ENCODE results near the gene GPS1. TPM values are rescaled to one million over a fixed set of nuclear protein-coding genes. Genes with fewer than 3 reads are reported as not detected.

Gene GPS1
- total and polyA plus RNA-seq, 4 donors, result 63.4 to 165 (median 138) TPM

Other genes with a start within 250 kb of the GPS1 start
- gene GCGR, start 247.7 kb upstream of the GPS1 start, total RNA-seq, result under 1 TPM; 0.50 to 0.99 TPM
- gene GCGR, start 247.7 kb upstream of the GPS1 start, polyA plus RNA-seq (ENCODE audit: insufficient read length in 2 of 2), result 1 to 10 TPM in 1 of 2 donors, not detected in 1; 1.3 TPM
- 100 to 1,000 TPM in 1 of 2 donors, 10 to 100 TPM in 1; 51.0 to 146 TPM for gene MCRIP1, start 218.6 kb upstream of the GPS1 start, total RNA-seq
- gene MCRIP1, start 218.6 kb upstream of the GPS1 start, polyA plus RNA-seq (ENCODE audit: insufficient read length in 2 of 2), result 100 to 1,000 TPM; 216 to 234 TPM
- under 1 TPM in 1 of 2 donors, not detected in 1; 0.17 TPM for gene PPP1R27, start 216.8 kb upstream of the GPS1 start, total RNA-seq
- under 1 TPM in 1 of 2 donors, not detected in 1; 0.18 TPM for gene PPP1R27, start 216.8 kb upstream of the GPS1 start, polyA plus RNA-seq (ENCODE audit: insufficient read length in 2 of 2)
- 100 to 1,000 TPM; 143 to 443 TPM for gene P4HB, start 191.4 kb upstream of the GPS1 start, total RNA-seq
- gene P4HB, start 191.4 kb upstream of the GPS1 start, polyA plus RNA-seq (ENCODE audit: insufficient read length in 2 of 2), result 100 to 1,000 TPM; 254 to 311 TPM
- gene ARHGDIA, start 180.6 kb upstream of the GPS1 start, total RNA-seq, result 100 to 1,000 TPM in 1 of 2 donors, 10 to 100 TPM in 1; 46.6 to 158 TPM
- gene ARHGDIA, start 180.6 kb upstream of the GPS1 start, polyA plus RNA-seq (ENCODE audit: insufficient read length in 2 of 2), result 100 to 1,000 TPM; 318 to 319 TPM
- gene ALYREF, start 160.3 kb upstream of the GPS1 start, total RNA-seq, result 10 to 100 TPM; 54.6 to 77.1 TPM
- 10 to 100 TPM; 77.4 to 84.5 TPM for gene ALYREF, start 160.3 kb upstream of the GPS1 start, polyA plus RNA-seq (ENCODE audit: insufficient read length in 2 of 2)
- 100 to 1,000 TPM in 1 of 2 donors, 10 to 100 TPM in 1; 53.8 to 120 TPM for gene ANAPC11, start 160.2 kb upstream of the GPS1 start, total RNA-seq
- gene ANAPC11, start 160.2 kb upstream of the GPS1 start, polyA plus RNA-seq (ENCODE audit: insufficient read length in 2 of 2), result 100 to 1,000 TPM; 142 to 144 TPM
- gene NPB, start 149.7 kb upstream of the GPS1 start, total RNA-seq, result 1 to 10 TPM; 1.1 to 4.4 TPM
- gene NPB, start 149.7 kb upstream of the GPS1 start, polyA plus RNA-seq (ENCODE audit: insufficient read length in 2 of 2), result 1 to 10 TPM; 2.1 to 3.8 TPM
- 10 to 100 TPM; 31.4 to 36.4 TPM for gene PCYT2, start 140.5 kb upstream of the GPS1 start, total RNA-seq
- 10 to 100 TPM; 62.9 to 67.4 TPM for gene PCYT2, start 140.5 kb upstream of the GPS1 start, polyA plus RNA-seq (ENCODE audit: insufficient read length in 2 of 2)
- 10 to 100 TPM in 1 of 2 donors, 1 to 10 TPM in 1; 5.8 to 11.8 TPM for gene SIRT7, start 133.7 kb upstream of the GPS1 start, total RNA-seq
- 10 to 100 TPM; 18.9 to 24.2 TPM for gene SIRT7, start 133.7 kb upstream of the GPS1 start, polyA plus RNA-seq (ENCODE audit: insufficient read length in 2 of 2)
- gene MAFG, start 124.2 kb upstream of the GPS1 start, total RNA-seq, result 10 to 100 TPM; 10.8 to 13.0 TPM
- 10 to 100 TPM; 21.5 to 24.2 TPM for gene MAFG, start 124.2 kb upstream of the GPS1 start, polyA plus RNA-seq (ENCODE audit: insufficient read length in 2 of 2)
- 10 to 100 TPM; 37.0 to 52.0 TPM for gene PYCR1, start 114.6 kb upstream of the GPS1 start, total RNA-seq
- gene PYCR1, start 114.6 kb upstream of the GPS1 start, polyA plus RNA-seq (ENCODE audit: insufficient read length in 2 of 2), result 10 to 100 TPM; 47.2 to 56.8 TPM
- gene MYADML2, start 104.7 kb upstream of the GPS1 start, total RNA-seq, result 1 to 10 TPM in 1 of 2 donors, under 1 TPM in 1; 0.44 to 2.0 TPM
- gene MYADML2, start 104.7 kb upstream of the GPS1 start, polyA plus RNA-seq (ENCODE audit: insufficient read length in 2 of 2), result 1 to 10 TPM; 2.2 to 2.9 TPM
- gene NOTUM, start 90.7 kb upstream of the GPS1 start, total RNA-seq, result 1 to 10 TPM in 1 of 2 donors, under 1 TPM in 1; 0.89 to 3.0 TPM
- gene NOTUM, start 90.7 kb upstream of the GPS1 start, polyA plus RNA-seq (ENCODE audit: insufficient read length in 2 of 2), result 1 to 10 TPM in 1 of 2 donors, under 1 TPM in 1; 0.82 to 1.4 TPM
- 10 to 100 TPM; 22.3 to 42.8 TPM for gene ASPSCR1, start 74.3 kb upstream of the GPS1 start, total RNA-seq
- 10 to 100 TPM; 38.9 to 53.7 TPM for gene ASPSCR1, start 74.3 kb upstream of the GPS1 start, polyA plus RNA-seq (ENCODE audit: insufficient read length in 2 of 2)
- 10 to 100 TPM; 37.0 to 56.3 TPM for gene CENPX, start 29.0 kb upstream of the GPS1 start, total RNA-seq
- gene CENPX, start 29.0 kb upstream of the GPS1 start, polyA plus RNA-seq (ENCODE audit: insufficient read length in 2 of 2), result 10 to 100 TPM; 70.4 to 71.9 TPM
- gene LRRC45, start 28.6 kb upstream of the GPS1 start, total RNA-seq, result 10 to 100 TPM in 1 of 2 donors, 1 to 10 TPM in 1; 8.2 to 16.9 TPM
- 10 to 100 TPM; 22.1 to 26.4 TPM for gene LRRC45, start 28.6 kb upstream of the GPS1 start, polyA plus RNA-seq (ENCODE audit: insufficient read length in 2 of 2)
- 10 to 100 TPM; 51.7 to 58.4 TPM for gene RAC3, start 20.2 kb upstream of the GPS1 start, total RNA-seq
- 100 to 1,000 TPM; 212 to 214 TPM for gene RAC3, start 20.2 kb upstream of the GPS1 start, polyA plus RNA-seq (ENCODE audit: insufficient read length in 2 of 2)
- gene DCXR, start 14.2 kb upstream of the GPS1 start, total RNA-seq, result 10 to 100 TPM; 44.3 to 94.5 TPM
- gene DCXR, start 14.2 kb upstream of the GPS1 start, polyA plus RNA-seq (ENCODE audit: insufficient read length in 2 of 2), result 100 to 1,000 TPM; 144 to 145 TPM
- gene RFNG, start 87 bp upstream of the GPS1 start, total RNA-seq, result 10 to 100 TPM; 19.5 to 36.7 TPM
- gene RFNG, start 87 bp upstream of the GPS1 start, polyA plus RNA-seq (ENCODE audit: insufficient read length in 2 of 2), result 10 to 100 TPM; 61.8 to 75.2 TPM
- 10 to 100 TPM; 18.9 to 48.8 TPM for gene DUS1L, start 13.9 kb downstream of the GPS1 start, total RNA-seq
- gene DUS1L, start 13.9 kb downstream of the GPS1 start, polyA plus RNA-seq (ENCODE audit: insufficient read length in 2 of 2), result 10 to 100 TPM; 66.6 to 85.1 TPM
- gene FASN, start 46.3 kb downstream of the GPS1 start, total RNA-seq, result 10 to 100 TPM; 57.7 to 58.3 TPM
- gene FASN, start 46.3 kb downstream of the GPS1 start, polyA plus RNA-seq (ENCODE audit: insufficient read length in 2 of 2), result 100 to 1,000 TPM; 163 to 184 TPM
- 10 to 100 TPM; 15.3 to 28.5 TPM for gene CCDC57, start 160.9 kb downstream of the GPS1 start, total RNA-seq
- gene CCDC57, start 160.9 kb downstream of the GPS1 start, polyA plus RNA-seq (ENCODE audit: insufficient read length in 2 of 2), result 10 to 100 TPM; 50.8 to 85.3 TPM
- gene SLC16A3, start 177.1 kb downstream of the GPS1 start, total RNA-seq, result 10 to 100 TPM; 19.0 to 22.8 TPM
- 10 to 100 TPM; 14.1 to 19.1 TPM for gene SLC16A3, start 177.1 kb downstream of the GPS1 start, polyA plus RNA-seq (ENCODE audit: insufficient read length in 2 of 2)
- gene CSNK1D, start 221.8 kb downstream of the GPS1 start, total RNA-seq, result 10 to 100 TPM; 35.2 to 51.1 TPM
- 100 to 1,000 TPM; 127 to 144 TPM for gene CSNK1D, start 221.8 kb downstream of the GPS1 start, polyA plus RNA-seq (ENCODE audit: insufficient read length in 2 of 2)

Measured in spinal cord (tissue), 4 donors.